NK-92 (cell line): Measurements from ENCODE around the gene SMIM3.
A peak's percentile ranks its signal among the peaks of the same experiment; 100 is the strongest.

Experiments used
- DNase-seq: peaks from one replicate; lab custom pipeline; 2025; ENCODE audit not compliant: unreplicated experiment; lab: John Stamatoyannopoulos, UW

SMIM3 gene

DNA sequence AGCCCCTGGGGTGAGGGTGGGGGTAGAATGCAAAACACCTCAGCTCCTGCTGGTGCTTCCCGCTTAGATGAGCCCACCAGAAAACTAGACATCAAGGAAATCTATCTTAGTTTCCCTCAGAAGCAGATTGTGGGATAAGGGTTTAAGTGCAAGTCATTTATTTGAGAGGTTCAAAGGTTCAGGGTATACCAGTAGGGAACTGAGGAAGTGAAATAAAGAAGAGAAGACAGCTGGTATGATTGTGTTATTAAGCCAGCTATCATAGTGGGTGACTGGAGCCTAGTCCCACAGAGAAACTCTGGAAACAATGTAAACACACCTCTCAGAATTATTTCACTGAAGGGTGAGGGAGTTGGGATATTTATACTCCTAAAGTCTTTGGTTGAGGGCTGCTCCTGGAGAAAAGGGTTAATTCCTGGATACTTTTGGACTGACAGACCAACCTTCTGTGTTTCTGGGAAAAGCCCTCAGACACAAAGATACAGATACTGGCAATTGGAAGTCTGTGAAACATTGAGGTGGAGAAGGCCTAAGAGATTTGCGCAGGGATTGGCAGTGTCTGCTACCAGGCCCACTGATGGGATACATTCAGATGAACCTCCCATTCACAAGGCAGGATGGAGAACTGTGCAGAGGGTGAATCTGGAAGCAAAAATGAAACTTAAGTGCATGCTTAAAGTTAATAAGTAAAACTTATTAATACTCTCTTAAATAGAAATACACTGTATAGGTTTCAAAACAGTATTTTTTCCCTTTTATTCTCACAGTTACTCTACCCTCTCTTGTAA, 13.4 kb upstream of the SMIM3 start:
- no peak for DNase-seq

DNA sequence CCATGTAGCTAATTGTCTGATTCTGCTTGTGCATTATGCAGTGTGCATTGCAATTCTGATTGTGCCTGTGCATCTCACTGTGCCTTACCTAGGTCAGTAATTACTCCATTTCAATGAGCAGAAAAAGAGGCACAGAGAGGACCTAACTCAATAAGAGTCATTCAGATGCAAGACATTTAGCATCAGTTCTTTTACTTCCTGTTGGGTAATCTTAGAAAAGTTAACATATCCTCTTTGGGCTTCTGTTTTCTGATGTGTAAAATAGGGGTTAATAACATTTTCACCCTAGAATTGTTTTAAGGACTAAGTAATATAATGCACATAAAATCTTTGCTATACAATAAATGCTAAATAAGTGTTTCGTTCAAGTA, 12.8 kb upstream of the SMIM3 start:
- DNase-seq, result no peak

DNA sequence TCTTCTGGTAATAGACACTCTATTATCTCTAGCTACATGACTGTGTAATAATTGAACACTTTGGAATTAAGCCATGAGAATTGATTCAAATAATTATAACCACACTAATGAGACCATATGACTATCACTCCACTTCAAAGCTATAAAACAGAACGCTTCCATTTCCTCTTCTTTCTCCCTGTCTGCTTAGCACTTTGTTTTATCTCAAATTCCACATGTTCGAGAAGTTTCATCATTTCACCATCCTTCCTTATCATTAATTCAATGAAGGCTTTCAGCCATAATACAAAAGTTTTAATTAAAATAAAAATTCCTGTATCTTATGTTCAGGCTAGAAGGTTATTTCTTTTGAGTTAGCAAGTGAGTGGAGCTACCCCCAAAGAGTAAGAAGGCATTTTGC, 12.3 kb upstream of the SMIM3 start:
- no peak for DNase-seq

DNA sequence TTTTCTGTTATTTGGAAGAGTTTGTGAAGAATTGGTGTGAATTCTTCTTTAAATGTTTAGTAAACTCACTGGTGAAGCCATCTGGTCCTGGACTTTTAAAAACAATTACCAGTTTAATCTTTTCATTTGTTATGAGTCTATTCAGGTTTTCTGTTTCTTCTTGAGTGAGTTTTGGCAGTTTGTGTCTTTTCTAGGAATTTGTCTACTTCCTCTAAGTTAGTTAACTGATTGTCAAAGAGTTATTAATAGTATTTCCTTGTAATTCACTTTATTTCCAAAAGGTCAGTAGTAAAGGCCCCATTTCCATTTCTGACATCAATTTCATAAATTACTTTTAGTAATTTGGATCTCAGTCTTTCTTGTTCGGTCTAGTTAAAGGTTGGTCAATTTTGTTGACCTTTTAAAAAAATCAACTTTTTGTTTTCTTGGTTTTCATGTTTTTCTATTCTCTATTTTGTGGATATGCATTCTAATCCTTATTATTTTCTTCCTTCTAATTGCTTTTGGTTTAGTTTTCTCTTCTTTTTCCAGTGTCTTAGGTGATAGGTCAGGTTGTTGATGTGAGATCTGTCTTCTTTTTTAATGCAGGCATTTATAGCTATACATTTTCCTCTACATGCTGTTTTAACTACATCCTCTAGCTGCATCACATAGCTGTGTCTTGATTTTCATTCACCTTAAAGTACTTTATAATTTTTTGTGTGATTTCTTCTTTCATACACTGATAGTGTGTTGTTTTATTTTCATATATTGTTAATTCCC, 7.3 kb upstream of the SMIM3 start:
- no peak for DNase-seq

DNA sequence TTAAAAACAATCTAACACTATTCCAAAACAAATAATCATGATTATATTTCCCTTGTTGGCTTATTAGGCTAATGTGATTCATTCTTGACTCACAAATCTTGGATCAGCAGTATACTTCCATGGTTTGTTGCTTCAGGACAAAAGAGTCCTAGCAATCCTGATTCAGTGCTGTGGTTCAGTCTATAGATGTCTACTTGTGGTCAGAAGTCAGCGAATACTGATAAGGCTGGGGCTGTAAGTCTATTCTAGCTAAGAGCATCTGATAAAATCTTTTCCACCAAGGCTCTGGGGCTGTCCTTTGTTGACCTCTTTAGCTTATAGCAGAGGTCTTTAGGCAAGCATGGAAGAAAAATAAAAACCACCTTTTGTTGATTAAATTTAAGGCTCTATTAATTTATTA, 4.4 kb upstream of the SMIM3 start:
- no peak for DNase-seq

DNA sequence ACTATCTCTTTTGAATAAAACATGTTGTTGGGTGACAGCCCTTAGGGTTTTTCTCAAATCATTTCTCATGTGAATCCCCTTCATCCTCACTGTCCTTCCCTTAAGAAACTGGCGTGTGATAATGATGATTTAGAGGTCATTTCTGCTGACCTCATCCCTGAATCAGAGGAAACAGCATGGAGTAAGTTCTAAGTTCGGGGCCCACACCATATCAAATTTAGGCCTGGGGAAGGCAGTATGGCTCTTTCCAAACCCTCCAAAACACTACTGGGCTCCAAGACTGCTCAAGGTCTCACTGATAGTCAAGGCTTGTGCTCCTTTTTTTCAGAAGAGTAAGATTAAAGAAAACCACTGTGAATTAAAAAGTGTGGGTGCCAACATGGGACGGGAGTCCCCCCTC, 872 bp upstream of the SMIM3 start:
- no peak for DNase-seq

DNA sequence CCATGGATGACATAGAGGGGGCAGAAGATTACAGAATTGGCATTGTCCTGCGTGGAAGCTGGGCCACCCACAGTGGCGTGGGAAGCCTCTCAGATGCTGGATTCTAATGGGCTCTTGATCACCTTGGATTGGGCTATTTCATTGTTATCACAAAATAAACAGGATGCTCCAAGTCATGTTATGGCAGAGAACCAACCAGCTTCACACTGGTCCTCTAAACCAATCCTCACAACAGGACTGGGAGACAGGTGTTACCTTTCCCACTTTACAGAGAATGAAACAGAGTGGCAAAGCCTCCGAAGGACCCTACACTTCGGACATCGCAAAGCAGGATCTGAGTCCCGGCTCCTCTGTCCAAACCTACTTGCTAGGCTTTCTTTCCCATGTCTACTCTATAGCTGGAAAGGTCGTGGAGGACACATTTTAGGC, 455 bp upstream of the SMIM3 start:
- DNase-seq, result no peak

DNA sequence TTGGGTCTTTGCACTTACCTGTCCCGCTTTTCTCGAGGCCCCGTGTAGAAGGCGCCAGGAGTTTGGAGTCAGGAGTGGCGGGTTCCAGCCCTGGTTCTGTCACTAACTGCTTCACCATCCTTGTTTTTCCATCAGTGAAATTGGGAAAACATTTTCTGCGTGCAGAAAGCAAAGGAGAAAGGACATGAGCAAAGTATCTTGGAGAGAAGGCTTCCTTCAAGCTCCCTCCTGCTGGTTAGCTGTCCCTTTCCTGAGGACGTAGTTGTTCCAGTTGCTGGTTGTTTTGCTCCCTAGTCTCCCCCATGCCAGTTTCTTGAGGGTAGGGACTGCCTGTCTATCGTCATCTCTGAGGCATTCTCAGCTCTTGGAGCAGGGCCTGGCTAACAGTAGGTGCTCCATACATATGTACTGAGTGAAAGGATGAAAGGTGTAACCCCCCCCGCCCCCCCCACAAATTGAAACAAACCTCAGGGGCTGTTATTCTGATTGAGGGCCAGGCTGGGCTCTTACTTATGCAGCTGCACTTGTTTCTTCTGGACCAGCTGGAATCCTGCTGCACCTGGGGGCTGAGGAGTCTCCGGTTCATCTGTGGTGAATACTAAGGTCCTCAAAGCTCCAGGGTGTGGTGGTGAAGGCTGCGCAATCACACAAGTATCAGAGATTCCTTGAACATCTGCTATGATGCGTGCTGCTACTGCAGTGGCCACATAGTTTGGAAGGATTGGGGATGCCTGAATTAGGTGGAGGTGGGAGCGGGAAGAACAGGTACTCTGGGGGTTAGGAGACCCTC, 1.0 kb downstream of the SMIM3 start:
- no peak for DNase-seq

DNA sequence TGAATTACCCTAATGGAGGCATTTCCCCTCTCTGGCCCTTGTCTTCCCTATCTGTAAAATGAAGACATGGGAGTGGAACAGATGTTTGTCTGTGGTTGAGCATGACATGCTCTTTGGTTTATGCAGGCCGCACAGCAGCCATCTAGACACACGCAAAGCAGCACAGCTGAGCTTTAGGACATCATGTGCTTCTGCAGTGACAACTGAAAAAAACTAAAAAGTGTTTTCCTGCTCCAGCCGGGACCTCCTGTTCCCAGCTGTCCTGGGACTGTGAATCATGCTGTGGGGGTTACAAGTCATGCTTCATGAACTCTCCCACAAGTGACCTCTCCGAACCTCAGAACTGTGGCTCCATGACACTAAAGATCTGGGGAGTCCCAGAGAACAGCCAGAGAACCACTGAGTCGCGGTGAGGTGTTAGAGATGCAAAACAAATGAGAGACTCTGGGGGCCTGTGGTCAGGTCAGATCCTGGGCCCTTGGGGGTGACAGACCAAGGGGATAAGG, 1.7 kb downstream of the SMIM3 start:
- no peak for DNase-seq

DNA sequence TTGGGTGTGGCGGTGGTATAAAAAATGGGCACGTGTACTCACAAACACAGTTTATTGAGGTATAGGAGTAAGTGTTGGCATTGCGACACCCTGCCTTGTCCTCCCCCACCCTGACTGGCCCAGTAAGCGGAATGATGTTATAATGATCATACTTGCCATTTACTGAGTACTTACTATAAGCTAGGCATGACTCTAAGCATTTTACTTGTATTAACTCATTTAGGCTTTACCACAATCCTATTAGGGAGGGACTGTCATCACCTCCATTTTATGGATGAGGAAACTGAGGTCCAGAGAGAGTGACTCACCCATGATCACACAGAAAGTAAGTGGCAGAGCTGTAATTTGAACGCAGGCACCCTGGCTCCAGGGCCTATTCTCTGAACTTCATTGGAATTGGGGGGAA, 2.3 kb downstream of the SMIM3 start:
- no peak for DNase-seq

DNA sequence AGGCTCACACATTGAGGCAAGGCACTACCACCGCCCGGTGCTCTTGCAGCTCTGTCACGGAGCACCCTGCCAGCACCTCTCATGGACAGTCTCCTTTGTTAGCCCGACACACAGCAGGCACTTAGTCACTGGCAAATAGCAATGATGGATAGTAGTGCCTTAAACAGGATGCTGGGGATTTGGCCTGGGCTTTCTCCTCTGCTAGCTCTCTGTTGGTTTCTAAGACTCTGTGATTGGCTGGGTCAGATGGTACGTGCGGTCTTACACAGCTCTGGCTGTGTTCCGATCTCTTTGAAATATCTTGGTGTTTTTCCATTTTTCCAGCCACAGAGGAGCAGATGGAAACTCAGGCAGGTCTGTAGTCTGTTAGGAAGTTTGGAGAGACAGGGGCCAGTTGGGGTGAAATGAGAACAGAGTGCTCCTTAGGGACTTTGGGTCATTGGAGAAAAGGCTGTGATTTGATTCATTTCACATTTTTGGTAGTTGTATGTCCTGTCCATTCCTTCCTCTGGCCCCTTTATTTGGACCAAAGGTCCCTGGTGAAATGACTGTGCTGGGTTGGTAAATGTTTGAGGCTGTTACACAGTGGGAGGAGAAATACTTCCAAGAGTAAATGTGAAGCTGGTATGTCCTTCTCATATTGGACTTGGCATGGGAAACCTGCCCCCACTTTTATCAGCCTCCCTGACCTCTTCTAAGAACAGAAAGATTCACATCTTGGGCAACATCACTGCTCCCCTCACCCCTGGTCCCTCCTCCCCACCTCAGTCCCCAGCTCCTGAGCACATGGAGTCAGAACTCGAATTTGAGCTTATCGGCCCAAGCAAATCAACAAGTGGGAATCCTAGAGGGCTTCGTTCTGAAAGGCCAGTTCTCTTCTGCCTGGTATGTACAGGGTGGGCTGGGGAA, 3.4 kb downstream of the SMIM3 start:
- DNase-seq, result no peak

DNA sequence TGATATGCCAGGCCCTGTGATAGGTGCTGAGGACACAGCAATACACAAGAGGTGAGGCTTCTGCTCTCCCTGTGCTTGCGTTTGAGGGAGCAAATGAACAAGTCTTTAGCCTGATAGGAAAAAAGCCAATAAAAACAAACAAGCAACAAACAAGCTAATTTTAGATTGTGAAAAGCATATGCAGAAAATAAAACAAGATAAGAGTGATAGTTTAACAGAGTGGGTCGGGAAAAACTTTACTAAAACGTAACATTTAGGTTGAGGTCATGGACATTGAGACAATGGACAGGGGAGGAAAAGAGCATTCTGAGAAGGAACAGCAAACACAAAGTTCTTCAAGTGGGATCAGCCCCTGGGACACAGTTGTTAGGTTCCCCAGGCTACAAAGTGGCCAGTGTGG, 4.3 kb downstream of the SMIM3 start:
- no peak for DNase-seq

DNA sequence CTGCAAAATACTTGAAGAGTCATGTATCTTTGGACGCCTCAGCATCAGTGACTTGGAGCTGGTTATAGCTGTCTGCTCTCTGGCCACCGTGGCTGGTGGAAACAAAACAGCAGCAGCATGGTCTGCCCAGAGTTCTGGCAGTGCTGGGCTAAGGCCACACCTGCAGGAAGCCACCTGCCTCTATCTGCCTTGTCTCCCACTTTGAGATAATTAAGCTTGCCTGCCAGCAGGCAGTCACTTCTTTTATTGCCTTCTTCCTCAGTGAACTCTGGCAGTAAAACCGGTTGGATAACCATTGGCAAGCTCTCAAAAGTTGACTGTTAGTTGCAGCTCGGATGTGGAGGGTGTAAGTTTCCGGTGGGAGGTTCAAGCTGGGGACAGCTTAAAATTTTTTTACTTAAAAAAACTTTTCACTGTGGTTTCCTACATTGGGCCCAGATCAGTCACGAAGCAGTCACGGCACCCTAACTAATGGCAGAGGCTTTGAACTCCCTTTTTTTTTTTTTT, 4.9 kb downstream of the SMIM3 start:
- no peak for DNase-seq

DNA sequence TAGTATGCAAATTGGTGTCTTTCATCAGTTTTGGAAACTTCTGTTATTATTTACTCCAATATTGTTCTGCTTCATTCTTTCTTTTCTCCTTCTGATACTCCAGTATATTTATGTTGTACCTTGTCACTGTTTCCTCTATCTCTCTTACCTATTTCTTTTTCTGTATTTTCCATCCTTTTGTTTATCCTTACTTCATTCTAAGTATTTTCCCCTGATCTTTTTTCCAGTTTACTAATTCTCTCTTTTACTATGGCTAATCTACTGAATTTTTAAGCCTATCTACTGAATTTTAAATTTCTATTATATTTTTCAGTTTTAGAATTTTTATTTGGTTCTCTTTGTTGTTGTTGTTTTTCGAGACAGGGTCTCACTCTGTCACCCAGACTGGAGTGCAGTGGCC, 7.4 kb downstream of the SMIM3 start:
- no peak for DNase-seq

DNA sequence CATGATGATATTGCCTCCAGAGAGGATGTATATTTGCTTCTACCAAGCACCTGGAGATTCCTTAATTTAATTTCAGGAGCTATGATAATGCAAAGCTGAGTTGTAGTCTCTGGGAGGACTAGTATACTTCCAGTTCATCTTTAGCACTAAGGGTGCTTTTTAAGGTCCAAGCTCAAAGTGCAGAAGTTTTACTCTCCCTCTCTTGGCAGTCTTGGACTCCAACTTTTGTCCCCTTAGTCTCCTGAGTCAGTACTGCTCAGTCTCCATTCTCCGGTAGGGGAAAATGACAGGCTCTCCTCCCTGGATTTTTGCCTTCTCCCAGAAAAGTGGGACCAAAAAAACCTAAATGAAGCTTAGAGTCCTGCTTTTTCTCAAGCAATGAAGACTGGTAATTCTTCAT, 8.3 kb downstream of the SMIM3 start:
- no peak for DNase-seq

DNA sequence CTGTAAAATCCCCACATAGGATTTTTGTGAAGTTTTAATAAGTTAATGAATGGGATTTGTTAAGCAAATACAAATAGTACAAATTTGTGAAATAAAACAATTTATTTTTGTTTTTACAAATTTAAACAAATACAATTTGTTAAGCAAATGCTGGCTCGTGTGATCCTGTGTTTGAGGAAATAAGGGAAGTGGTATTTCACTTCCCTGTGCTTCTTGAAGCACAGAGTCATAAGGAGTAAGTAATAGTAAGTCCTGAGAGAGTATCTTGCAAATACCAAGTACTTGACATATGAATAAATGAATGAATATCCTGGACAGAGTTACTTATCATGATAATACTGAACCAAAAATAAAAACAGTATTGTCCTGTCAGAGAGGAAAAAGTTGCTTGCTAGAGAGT, 9.1 kb downstream of the SMIM3 start:
- DNase-seq, result no peak

DNA sequence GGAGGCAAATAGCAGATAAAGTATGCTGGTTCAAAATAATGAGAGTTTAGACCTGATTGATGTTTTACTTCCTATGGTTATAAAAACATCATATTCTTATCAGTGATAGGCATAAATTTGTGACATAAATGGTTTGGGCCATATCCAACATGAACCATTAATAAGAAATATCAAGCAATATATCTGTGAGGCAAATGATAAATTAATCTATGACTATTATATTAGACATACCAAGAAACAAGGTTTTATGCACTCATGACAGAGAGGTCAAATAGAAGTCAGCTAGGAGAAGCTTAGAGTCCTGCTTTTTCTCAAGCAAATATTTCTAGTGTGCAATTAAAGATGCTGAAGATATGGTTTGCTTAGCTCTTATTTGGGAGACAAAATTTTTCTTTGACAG, 10.4 kb downstream of the SMIM3 start:
- DNase-seq, result no peak

DNA sequence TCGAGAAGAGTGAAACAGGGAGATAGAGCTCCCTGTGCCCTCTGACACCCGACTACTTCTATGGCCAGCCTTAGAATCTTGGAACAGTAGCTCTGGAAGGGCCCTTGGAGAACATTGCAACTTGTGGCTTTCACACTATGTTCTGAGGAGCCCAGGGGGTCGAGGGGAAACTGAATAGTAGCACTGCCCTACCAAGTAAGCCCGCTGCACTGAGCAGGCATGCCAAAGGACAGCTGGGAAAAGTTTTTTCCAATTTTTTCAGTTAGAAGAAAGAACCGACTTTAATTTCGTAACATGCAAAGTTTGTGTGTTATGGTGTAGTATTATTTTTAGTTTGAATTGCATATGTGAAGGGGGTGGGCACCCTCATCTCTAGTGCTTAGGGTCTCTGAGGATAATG, 10.9 kb downstream of the SMIM3 start:
- DNase-seq, result no peak

DNA sequence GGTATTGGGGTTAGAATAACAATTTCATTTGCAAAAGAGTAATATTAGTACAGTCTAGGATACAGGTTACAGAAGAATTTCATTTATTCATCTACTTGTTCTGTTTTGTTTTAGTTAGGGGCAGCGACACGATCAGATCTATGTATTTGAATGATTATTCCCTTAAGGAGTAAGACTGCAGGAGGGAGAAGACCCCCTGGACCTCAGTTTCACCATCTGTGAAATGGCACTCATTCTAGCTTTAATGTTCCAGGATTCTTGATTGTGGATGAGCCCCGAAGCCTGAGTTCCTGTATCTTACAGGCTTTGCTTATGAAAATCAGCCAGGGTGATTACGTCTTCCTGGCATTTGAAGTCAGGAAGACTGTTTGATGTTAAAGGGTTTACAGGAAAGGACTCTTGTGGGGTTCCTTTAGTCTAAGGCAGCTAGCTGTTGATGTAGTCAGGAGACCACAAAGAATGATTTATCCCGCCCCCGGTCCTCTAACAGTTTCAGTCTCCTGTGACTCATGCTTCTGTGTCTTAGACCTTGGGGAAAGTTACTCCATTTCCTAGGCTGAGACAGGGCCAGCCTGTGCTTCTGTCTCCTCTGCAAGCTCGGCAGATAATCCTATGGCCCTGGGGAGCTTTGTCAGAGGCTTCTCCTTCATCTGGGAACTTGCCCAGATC, 11.5 kb downstream of the SMIM3 start:
- DNase-seq, result peak; percentile 15

DNA sequence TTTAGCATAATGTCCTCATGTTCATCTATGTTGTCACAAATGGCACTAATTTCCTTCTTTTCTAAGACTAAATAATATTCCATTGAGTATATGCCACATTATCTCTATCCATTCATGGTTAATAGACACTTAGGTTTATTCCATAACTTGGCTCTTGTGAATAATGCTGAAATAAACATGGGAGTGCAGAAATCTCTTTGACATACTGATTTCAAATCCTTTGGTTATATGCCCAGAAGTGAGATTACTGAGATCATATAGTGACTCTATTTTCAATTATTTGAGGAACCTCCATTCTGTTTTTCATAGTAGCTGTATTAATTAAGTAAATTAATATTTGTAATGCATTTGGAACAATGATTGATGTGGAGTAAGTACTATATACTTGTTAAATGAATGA, 13.0 kb downstream of the SMIM3 start:
- no peak for DNase-seq
